ENCODE data around the gene KIAA1586. TPM values are rescaled to one million over a fixed set of nuclear protein-coding genes. Genes with fewer than 3 reads are reported as not detected.

The KIAA1586 gene
- total and polyA plus RNA-seq, 8 donors = 0.99 to 6.7 (median 3.3) TPM

- H3K4me3 ChIP-seq = no peak overlapping the region
- no peaks in the 10 kb centered on the region for H3K9me3 ChIP-seq
- peaks cover 10 to 17% (median 15%) of the 10 kb centered on the region in 3 donors for H3K4me1 ChIP-seq
- no peaks in the 10 kb centered on the region for H3K27me3 ChIP-seq
- H3K27ac ChIP-seq = no peak overlapping the region
- FAIRE-seq (no peak), ATAC-seq (no peak), DNase-seq (no peak)
- intact Hi-C loops (cut with DNase I) = no loop called here
- no peak for TF ChIP-seq CTCF (IDR thresholded peaks at IDR 0.05)
- H3K36me3 ChIP-seq = peaks cover 0 to 10% (median 6%) of the 10 kb centered on the region in 3 donors
- WGBS, 2 donors = 87 to 94% methylated on average over 1 of the region's 1 CpG
Observed at GRCh38 chr6:57094689-57095088, 48.2 kb downstream of the KIAA1586 start.

- no peak for DNase-seq
- intact Hi-C loops (cut with DNase I) = no loop called here
- TF ChIP-seq CTCF (IDR thresholded peaks at IDR 0.05) = no peak
- Histone ChIP-seq H3K36me3 (peaks cover 0 to 33% (median 33%) of the 10 kb centered on the region in 3 donors), H3K4me1 (peaks cover 2 to 8% (median 5%) of the 10 kb centered on the region in 3 donors), H3K9me3 (no peaks in the 10 kb centered on the region), H3K27ac (no peak overlapping the region), H3K27me3 (no peaks in the 10 kb centered on the region), H3K4me3 (no peak overlapping the region)
- ATAC-seq = peak in 1 of 4 donors; percentile 21
- no peak for FAIRE-seq
- whole genome bisulfite sequencing, 2 donors = 86 to 93% methylated on average over 1 of the region's 1 CpG
Observed at GRCh38 chr6:57097596-57097995, 51.1 kb downstream of the KIAA1586 start.

GRCh38 chr6:57102976-57103375 is 56.5 kb downstream of the KIAA1586 start:
- intact Hi-C loops (cut with DNase I) = no loop called here
- DNase-seq (no peak), ATAC-seq (no peak), FAIRE-seq (no peak)
- TF ChIP-seq CTCF (IDR thresholded peaks at IDR 0.05) = no peak
- Histone ChIP-seq H3K9me3 (no peaks in the 10 kb centered on the region), H3K27ac (no peak overlapping the region), H3K4me1 (peaks cover 3 to 12% (median 11%) of the 10 kb centered on the region in 3 donors), H3K36me3 (peaks cover 0 to 41% (median 33%) of the 10 kb centered on the region in 3 donors), H3K27me3 (no peaks in the 10 kb centered on the region), H3K4me3 (no peak overlapping the region)
- 95 to 97% methylated on average over 3 of the region's 3 CpGs for WGBS, 2 donors

- H3K36me3 ChIP-seq = peaks cover 0 to 38% (median 27%) of the 10 kb centered on the region in 3 donors
- no peak for FAIRE-seq
- H3K4me1 ChIP-seq = peaks cover 3 to 12% (median 11%) of the 10 kb centered on the region in 3 donors
- TF ChIP-seq CTCF (IDR thresholded peaks at IDR 0.05) = no peak
- no peak for DNase-seq
- H3K27ac ChIP-seq = no peak overlapping the region
- no peaks in the 10 kb centered on the region for H3K9me3 ChIP-seq
- 88% methylated on average over 5 of the region's 5 CpGs for WGBS, 2 donors
- H3K27me3 ChIP-seq = no peaks in the 10 kb centered on the region
- H3K4me3 ChIP-seq = no peak overlapping the region
- ATAC-seq = no peak
- intact Hi-C loops (cut with DNase I) = no loop called here
Observed at GRCh38 chr6:57104336-57104735, 57.8 kb downstream of the KIAA1586 start.

Other genes with a start within 250 kb of the KIAA1586 start
- gene BEND6, start 91.6 kb upstream of the KIAA1586 start, total RNA-seq = under 1 TPM in 4 of 6 donors, not detected in 2; 0.06 to 0.94 (median 0.47) TPM
- gene BEND6, start 91.6 kb upstream of the KIAA1586 start, polyA plus RNA-seq = under 1 TPM; 0.27 to 0.87 TPM
- 10 to 100 TPM; 15.8 to 26.7 (median 21.5) TPM for gene ZNF451, start 43.5 kb downstream of the KIAA1586 start, total RNA-seq
- gene ZNF451, start 43.5 kb downstream of the KIAA1586 start, polyA plus RNA-seq = 10 to 100 TPM in 1 of 2 donors, 1 to 10 TPM in 1; 9.4 to 16.8 TPM
- 1 to 10 TPM in 2 of 6 donors, under 1 TPM in 4; 0.46 to 1.6 (median 0.97) TPM for gene BAG2, start 125.6 kb downstream of the KIAA1586 start, total RNA-seq
- 1 to 10 TPM in 1 of 2 donors, under 1 TPM in 1; 0.72 to 1.5 TPM for gene BAG2, start 125.6 kb downstream of the KIAA1586 start, polyA plus RNA-seq
- gene RAB23, start 175.6 kb downstream of the KIAA1586 start, total RNA-seq = 1 to 10 TPM in 4 of 6 donors, under 1 TPM in 2; 0.69 to 4.5 (median 1.6) TPM
- 1 to 10 TPM in 1 of 2 donors, under 1 TPM in 1; 0.80 to 2.6 TPM for gene RAB23, start 175.6 kb downstream of the KIAA1586 start, polyA plus RNA-seq

Data from pancreas (tissue), 10 donors.